HG03432 (cell line): ENCODE measurements around the gene PPP2R5D.
"Not testable (repeated sequence)": the region's sequence is repeated elsewhere in the genome, so short reads cannot be mapped to it uniquely, and the experiment has no call there.

ENCODE experiments used
- ATAC-seq: cut with Tn5 transposase; IDR thresholded peaks from one replicate; pipeline ENCODE4 v1.9.1; 2021; ENCODE audit warnings: mild to moderate bottlenecking, moderate library complexity; ENCODE audit not compliant: unreplicated experiment

PPP2R5D gene

DNA sequence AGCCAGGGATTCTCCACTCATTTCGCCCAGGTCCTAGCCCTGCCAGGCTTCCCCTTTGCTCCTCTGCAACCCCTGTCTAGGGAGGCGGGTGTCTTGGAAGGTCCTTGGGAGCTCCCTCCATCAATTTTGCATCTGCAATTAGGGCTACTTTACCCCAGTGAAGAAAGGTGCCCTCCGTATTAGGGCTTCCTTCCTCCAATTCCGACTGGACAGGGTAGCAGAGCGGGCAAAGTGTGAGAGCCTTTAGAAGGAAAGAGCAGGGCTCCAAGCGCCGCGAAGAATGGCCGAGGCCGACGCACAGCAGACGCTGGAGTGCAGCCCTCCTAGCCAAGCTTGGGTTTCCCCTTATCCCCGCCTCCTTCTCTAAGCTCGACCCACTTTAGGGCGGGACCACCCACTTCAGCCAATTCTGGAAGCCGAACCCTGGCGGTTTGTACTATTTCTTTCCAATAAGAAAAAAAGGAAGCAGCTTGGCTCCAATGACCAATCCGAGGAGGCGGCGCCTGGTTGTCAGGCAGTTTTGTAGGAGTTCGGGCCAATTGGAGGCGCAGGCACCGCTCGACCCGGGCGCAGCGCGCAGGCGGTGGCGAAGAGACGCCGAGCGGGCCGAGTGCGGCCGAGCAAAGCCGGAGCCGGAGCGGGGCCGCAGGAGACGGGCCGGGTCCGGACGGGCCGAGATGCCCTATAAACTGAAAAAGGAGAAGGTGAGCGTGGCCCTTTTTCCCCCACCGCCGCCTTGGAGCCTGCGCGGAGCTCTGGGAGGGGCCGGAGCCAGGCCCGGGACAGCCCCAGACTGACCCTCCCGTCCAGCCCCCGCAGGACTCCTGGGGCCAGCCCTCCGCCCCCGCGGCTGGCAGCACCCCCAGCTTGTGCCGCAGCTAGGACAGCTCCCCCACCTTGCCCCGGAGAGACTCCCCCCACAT, at the start of gene PPP2R5D:
TSS of gene PPP2R5D (plus strand) at position 570 of the 923 bp plus-strand sequence. CDS start at position 678, 108 bp downstream.
- ATAC-seq = peak; percentile 96

DNA sequence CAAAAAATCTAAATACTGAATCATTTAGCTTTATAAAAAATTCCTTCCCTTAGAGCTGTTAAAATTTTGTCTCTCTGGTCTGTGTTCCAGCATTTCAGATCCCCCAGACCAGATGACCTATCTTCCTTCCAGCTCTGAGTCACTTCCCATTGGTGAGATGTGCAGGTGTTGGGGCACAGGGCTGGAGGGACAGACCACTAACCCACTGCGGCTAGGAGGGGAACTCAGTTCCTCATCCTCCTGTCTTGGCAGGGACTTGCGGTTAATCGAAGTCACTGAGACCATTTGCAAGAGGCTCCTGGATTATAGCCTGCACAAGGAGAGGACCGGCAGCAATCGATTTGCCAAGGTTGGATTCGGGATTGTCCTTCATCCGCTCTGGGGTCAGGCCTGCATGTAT, 49.0 kb upstream of the PPP2R5D start:
- ATAC-seq = no peak

DNA sequence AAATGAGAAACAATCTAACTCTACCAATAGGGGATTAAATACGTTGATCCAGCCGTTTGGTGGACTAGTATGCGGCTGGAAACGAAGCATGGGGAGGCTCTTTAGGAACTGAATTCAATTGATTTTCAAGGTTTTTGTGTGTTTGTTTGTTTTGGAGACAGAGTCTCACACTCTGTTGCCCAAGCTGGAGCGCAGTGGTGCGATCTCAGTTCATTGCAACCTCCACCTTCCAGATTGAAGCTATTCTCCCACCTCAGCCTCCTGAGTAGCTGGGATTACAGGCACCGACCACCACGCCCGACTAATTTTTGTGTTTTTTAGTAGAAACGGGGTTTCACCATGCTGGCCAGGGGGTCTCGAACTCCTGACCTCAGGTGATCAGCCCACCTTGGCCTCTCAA, 48.0 kb upstream of the PPP2R5D start:
- no peak for ATAC-seq

DNA sequence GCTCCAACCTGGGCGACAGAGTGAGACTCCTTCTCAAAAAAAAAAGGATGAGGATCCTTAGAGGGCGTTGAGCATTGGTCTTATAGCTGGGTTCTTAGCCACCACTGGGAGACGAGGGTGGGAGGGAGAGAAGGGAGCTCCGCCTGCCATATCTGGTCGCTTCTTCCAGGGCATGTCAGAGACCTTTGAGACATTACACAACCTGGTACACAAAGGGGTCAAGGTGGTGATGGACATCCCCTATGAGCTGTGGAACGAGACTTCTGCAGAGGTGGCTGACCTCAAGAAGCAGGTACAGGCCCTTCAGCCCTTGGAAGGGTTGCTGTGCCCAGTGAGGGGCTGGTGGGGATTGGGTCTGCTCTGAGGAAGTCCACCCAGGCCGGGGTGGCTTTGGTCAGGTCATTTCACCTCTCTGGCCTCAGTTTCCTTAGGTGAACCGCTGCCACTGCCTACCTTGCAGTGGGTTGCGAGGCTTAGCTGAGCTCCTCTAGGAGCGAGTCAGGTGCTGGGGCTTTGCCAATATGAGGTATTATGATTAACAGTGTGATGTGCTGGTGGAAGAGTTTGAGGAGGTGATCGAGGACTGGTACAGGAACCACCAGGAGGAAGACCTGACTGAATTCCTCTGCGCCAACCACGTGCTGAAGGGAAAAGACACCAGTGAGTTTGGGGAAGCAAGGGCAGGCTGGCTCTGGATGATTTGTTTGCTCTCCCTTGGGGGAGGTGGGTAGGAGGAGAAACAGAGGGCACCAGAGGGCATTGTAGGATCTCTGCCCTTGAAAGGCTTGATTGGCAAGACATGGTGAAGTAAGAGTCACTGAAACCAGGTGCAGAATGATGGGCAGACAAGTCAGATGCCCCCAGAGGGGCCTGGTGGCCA, 46.6 kb upstream of the PPP2R5D start:
- ATAC-seq = no peak

DNA sequence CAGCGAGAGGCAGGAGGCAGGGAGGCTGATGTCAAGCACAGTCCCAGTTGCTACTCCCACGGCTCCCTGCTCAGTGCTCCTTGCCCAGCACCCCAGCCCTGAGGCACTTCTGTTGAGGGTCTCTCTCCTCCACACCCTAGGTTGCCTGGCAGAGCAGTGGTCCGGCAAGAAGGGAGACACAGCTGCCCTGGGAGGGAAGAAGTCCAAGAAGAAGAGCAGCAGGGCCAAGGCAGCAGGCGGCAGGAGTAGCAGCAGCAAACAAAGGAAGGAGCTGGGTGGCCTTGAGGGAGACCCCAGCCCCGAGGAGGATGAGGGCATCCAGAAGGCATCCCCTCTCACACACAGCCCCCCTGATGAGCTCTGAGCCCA, 46.0 kb upstream of the PPP2R5D start:
- ATAC-seq = no peak

DNA sequence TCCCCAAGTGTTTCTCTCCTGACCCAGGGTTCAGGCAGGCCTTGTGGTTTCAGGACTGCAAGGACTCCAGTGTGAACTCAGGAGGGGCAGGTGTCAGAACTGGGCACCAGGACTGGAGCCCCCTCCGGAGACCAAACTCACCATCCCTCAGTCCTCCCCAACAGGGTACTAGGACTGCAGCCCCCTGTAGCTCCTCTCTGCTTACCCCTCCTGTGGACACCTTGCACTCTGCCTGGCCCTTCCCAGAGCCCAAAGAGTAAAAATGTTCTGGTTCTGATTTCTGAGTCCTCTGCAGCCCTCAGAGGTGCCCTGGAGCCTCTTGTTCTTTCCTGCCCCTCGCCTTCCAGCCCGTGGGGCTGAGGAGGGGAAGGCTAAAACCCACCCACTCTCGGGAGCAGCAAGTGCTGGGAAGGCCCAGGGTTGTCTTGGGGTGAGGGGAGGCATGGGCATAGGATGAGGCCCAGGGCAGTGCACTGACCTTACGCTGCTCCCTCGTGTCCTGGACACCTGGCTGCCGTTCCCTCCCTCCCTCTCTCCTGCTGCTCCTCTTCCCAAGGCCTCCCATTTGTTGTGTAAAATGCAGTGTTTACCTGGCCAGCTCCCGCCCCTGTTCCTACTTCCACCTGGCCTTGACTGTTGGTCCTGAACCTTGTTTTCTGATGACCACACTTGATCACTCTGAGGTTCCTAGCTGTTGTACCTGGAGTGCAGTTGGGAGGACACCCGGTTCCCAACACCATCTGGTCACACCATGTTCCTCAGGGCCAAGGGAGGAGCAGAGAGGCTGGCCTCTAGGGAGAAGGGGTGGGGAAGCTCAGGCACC, 45.2 kb upstream of the PPP2R5D start:
- no peak for ATAC-seq

DNA sequence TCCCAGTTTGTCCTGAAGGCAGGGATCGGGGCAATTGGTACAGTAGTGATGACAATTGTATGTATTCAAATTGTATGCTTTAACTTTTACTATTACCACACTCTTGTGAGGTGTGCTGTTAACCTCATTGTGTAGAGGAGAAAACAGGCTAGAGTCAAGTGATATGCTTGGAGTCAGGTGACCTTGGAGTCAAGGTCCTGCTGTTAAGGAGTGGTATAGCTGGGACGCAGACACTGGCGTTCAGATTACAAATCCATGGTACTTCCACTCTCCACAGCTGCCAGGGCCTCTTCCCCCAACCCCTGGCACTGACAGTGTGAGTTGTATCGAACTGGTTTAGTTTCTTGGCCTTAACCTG, 44.6 kb upstream of the PPP2R5D start:
- ATAC-seq = no peak

DNA sequence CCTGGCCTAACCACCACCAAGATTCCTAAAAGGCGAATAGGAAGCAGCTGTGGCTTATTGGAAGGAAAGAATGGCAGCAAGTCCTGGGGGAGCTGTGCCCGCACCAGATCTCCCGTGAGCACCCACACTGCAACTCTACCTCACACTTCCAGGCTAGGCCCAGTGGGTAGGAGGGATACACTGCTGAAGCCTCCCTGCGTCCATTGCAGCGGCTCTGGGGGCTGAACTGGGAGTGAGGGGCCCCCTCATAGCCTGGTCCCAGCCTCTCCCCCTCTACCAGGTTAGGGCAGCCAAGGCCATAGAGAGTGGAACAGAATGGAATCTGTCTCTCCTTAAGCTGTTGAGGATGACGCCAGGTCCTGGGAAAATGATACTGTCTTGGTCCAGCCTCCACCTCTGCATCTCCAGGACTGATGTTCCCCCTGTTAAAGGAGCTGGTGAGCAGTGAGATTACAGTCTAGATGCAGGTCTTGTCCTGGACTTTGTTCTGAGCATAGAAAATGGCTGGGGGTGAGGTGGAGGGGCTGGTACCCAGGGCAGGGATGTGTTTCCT, 43.8 kb upstream of the PPP2R5D start:
- ATAC-seq = no peak

DNA sequence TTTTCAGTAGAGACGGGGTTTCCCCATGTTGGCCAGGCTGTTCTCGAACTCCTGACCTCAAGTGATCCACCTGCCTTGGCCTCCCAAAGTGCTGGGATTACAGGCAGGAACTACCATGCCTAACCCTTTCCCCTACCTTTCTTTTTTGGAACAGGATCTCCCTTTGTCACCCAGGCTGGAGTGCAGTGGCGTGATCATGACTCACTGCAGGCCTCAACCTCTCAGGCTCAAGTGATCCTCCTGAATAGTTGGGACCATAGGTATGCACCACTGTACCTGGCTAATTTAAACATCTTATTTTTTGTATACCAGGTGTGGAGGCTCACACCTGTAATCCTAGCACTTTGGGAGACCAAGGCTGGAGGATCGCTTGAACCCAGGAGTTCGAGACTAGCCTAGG, 43.0 kb upstream of the PPP2R5D start:
- not testable (repeated sequence) for ATAC-seq

DNA sequence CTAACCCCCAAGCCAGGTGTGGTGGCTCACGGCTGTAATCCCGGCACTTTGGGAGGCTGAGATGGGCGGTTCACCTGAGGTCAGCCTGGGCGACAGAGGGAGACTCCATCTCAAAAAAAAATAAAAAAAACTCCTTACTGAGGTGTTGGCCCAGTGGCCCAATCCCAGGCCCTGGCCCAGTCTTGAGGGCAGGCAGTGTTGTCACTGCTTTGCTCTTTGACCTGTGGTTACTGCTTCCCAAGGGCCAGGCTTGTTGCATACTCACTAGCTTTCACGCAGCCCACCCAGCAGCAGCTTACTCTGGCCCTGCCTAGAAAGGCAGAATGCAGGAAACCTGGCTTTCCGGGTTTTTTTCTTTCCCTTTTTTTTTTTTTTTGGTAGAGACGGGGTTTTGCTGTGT, 41.9 kb upstream of the PPP2R5D start:
- ATAC-seq = no peak

DNA sequence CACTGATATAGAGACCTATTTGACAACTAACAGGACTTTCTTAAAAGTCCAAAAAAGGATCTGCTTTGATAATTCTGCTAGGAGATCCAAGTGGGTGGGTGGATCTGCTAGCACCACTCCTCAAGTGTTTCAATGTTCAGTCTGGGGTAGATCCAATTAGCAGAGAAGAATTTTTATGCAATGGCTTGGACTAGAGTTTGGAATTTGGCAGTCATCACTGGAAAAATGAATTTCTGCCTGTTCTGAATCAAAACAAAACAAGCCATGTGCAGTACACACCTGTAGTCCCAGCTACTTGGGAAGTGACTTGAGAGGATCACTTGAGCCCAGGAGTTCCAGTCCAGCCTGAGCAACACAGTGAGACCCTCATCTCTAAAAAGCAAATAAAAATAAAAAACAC, 36.4 kb upstream of the PPP2R5D start:
- ATAC-seq = no peak

DNA sequence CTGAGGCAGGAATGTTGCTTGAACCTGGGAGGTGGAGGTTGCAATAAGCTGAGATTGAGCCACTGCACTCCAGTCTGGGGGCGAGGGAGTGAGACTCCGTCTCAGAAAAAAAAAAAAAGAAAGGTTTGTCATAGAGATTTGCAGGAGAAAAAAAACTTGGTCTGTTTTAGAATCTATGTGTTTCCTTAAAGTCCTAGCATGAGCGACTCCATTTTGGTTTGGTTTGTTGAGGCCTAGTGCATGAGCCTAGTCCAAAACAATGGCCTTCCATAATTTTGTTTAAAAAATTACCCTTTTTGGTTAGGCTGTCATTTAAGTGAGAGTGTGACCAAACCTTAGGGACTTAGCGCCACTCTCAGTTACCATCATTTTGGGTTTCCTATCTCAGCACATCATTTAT, 32.0 kb upstream of the PPP2R5D start:
- no peak for ATAC-seq

DNA sequence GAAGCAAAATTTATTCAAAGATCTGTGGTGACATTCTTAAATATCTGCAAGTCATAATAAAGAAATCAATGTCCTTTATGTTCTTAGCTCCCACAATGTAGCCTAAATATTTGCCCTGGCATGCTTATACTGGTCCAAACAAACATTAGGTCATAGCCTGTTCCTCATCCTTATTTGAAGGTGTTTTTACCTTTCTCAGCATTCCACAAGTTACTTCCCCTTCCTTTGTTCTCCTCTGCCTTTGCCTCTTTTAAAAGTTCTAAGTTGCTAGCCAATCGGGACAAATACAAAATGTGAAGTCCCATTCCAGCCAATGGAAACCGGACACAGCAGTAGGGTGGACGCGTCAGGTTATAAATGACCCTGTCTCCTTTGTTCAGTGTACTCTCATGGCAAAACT, 30.0 kb upstream of the PPP2R5D start:
- not testable (repeated sequence) for ATAC-seq

DNA sequence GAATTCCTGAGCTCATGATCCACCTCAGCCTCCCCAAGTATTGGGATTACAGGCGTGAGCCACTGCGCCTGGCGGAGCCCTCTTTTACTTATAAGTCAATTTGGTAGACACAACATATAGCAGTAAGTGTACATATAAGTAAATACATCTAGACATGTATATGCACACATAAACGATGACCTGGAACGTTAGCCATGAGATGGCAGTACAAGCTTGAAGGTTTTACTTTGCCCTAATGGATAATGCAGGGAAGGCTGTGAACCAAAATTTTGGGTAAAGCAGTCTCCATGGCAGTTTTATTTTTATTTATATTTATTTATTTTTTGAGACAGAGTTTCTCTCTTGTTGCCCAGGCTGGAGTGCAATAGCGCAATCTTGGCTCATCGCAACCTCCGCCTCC, 26.2 kb upstream of the PPP2R5D start:
- no peak for ATAC-seq

DNA sequence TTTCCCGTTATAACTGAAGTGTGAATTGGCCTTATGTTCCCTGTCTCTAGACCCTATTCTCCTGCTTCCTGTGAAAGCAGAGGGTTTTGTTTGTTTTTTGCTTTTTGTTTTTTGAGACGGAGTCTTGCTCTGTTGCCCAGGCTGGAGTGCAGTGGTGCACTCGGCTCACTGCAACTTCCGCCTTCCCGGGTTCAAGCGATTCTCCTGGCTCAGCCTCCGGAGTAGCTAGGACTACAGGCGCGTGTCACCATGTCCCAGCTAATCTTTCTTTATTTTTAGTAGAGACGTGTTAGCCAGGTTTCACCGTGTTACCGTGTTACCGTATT, 24.5 kb upstream of the PPP2R5D start:
- ATAC-seq = no peak

DNA sequence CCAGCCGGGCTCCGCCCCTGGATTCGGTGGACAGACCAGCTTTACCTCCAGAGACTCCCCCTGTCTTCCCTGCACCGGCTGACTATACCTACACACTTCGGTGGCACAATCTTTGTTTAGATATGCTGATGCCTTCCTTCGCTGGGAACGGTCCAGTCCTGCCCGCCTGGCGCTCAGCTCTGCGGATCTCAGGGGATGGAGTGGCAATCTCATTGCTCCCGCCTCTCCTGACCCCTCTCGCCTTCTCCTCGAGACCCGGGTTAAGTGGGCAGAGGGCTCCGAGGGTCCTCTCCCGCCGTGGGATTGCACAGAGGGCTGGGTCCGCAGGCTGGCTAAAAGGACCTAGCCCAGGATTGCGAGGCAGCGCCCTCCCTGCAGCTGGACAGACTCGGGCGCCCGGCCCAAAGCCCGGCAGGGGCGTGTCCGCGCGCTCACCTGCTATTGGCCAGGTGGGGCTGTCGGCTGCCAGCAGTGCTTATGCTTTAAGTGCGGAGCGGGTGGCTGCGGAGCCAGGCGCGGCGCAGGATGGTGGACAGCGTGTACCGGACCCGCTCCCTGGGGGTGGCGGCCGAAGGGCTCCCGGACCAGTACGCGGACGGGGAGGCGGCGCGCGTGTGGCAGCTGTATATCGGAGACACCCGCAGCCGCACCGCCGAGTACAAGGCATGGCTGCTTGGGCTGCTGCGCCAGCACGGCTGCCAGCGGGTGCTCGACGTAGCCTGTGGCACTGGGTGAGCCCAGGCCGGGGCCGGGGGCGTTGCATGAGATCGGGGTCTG, 23.9 kb upstream of the PPP2R5D start, which contains the start of gene GNMT:
TSS of gene GNMT (plus strand) at position 512 of the 777 bp plus-strand sequence. CDS start at position 526, 14 bp downstream.
- ATAC-seq = no peak

DNA sequence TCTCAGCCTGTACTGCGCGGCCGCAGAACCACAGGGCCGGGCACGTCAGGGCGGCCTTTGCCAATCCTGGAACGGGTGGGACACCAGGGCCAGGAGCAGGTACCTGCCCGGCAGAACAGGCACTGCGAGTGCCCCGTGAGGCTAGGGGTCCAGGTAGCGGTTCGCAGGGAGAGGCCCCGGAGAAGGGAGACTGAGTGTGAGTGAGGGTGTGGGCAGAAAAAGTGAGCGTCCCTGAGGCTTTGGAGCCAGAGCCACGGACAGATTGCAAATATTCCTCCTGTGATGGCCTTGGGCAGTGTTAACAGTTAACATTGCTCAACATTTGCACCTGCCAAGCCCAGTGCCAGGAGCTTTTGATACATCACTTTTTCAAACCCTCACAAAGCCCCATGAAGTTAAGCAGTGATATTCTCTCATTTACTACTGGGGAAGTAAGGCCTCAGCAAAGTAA, 23.3 kb upstream of the PPP2R5D start:
- ATAC-seq = no peak

DNA sequence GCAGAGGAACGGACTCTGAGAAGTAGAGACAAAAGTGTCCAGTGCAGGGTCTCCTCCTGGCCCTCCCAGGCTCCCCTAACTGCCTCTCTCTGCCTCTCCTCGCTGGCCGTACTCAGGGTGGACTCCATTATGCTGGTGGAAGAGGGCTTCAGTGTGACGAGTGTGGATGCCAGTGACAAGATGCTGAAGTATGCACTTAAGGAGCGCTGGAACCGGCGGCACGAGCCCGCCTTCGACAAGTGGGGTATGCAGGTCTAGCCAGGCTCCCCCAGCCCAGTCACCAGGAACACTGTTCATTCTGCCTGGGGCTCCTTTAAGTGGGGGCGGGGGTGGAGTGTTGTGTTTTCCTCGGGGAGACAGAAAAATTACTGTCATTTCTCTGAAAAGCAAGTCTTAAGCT, 22.3 kb upstream of the PPP2R5D start:
- no peak for ATAC-seq

DNA sequence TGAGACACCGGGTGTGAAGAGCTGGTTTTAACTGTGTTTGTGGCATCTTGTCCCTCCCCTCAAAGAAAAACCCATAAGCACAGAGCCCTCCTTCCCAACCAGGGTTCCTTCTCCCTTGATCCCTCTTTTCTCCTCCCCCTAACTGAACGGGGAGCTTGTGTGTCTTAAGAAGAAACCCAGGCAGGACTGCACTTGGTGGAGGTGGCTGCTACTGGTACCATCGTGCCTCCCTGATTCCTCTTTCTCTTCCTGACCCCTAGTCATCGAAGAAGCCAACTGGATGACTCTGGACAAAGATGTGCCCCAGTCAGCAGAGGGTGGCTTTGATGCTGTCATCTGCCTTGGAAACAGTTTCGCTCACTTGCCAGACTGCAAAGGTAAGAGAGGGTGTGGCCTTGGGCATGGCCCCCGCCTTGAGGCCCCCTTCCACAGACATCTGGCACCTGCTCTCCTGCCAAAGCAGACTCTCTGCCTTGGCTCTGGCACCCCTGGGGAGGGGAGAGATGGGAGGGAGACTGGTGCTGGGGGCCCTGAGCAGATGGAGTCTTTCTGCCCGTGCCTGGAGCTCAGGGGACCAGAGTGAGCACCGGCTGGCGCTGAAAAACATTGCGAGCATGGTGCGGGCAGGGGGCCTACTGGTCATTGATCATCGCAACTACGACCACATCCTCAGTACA, 21.7 kb upstream of the PPP2R5D start:
- ATAC-seq = no peak
